GM23248 (cell line): ENCODE measurements around the gene LAMA4. TPM values are rescaled to one million over a fixed set of nuclear protein-coding genes. Genes with fewer than 3 reads are reported as not detected.

Experiments used
- DNase-seq: peaks from one replicate; pipeline ENCODE4 v3.0.0-alpha.2; 2015
- H2AFZ ChIP-seq: fragments of 200-600 bp; sonication (generic); 2 replicates; pipeline ENCODE4 v1.6.1; 2016; ENCODE audit warnings: antibody characterized with exemption
- H3F3A ChIP-seq: fragments of 200-600 bp; sonication (generic); 2 replicates; pipeline ENCODE4 v1.6.1; 2016; ENCODE audit warnings: mild to moderate bottlenecking, antibody characterized with exemption, mixed run types; ENCODE audit not compliant: insufficient read depth
- H3K27ac ChIP-seq: fragments of 200-600 bp; sonication (generic); 2 replicates; pipeline ENCODE4 v1.5.1; 2016; ENCODE audit warnings: mild to moderate bottlenecking
- H3K27me3 ChIP-seq: fragments of 200-600 bp; sonication (generic); replicated peaks from 2 replicates; pipeline ENCODE4 v1.6.1; 2016; ENCODE audit warnings: mild to moderate bottlenecking; ENCODE audit not compliant: insufficient read depth
- H3K36me3 ChIP-seq: fragments of 200-600 bp; sonication (generic); 2 replicates; pipeline ENCODE4 v1.6.1; 2016; ENCODE audit warnings: low read depth, mild to moderate bottlenecking
- H3K4me1 ChIP-seq: fragments of 200-600 bp; sonication (generic); 2 replicates; pipeline ENCODE4 v1.6.1; 2016; ENCODE audit warnings: mild to moderate bottlenecking; ENCODE audit not compliant: insufficient read depth
- H3K4me2 ChIP-seq: fragments of 200-600 bp; sonication (generic); one replicate; pipeline ENCODE4 v1.6.1; 2016; ENCODE audit warnings: mild to moderate bottlenecking; ENCODE audit not compliant: unreplicated experiment
- H3K4me3 ChIP-seq: fragments of 200-600 bp; sonication (generic); 2 replicates; pipeline ENCODE4 v1.5.1; 2016; ENCODE audit warnings: mild to moderate bottlenecking
- H3K79me2 ChIP-seq: fragments of 200-600 bp; sonication (generic); 2 replicates; pipeline ENCODE4 v1.6.1; 2016; ENCODE audit warnings: mild to moderate bottlenecking; ENCODE audit not compliant: insufficient read depth
- H3K9ac ChIP-seq: fragments of 200-600 bp; sonication (generic); 2 replicates; pipeline ENCODE4 v1.6.1; 2016; ENCODE audit warnings: mild to moderate bottlenecking
- H3K9me2 ChIP-seq: fragments of 200-600 bp; sonication (generic); 2 replicates; pipeline ENCODE4 v1.6.1; 2016; ENCODE audit warnings: mixed run types, mild to moderate bottlenecking, moderate library complexity; ENCODE audit not compliant: insufficient read depth
- H3K9me3 ChIP-seq: fragments of 200-600 bp; sonication (generic); one replicate; pipeline ENCODE4 v1.6.1; 2017; ENCODE audit warnings: low read depth
- H4K20me1 ChIP-seq: fragments of 200-600 bp; sonication (generic); 2 replicates; pipeline ENCODE4 v1.6.0; 2016; ENCODE audit not compliant: insufficient read depth
- EZH2 ChIP-seq: fragments of 200-600 bp; sonication (generic); IDR thresholded peaks from 2 replicates; pipeline ENCODE4 v1.6.1; 2018; ENCODE audit warnings: antibody characterized with exemption, mild to moderate bottlenecking; ENCODE audit not compliant: insufficient read depth, poor library complexity, severe bottlenecking
- EZH2phosphoT487 ChIP-seq: fragments of 200-600 bp; sonication (generic); IDR thresholded peaks from 2 replicates; pipeline ENCODE4 v1.6.1; 2018; ENCODE audit warnings: antibody characterized with exemption, moderate library complexity, mild to moderate bottlenecking, low read depth; ENCODE audit not compliant: insufficient read depth
- WGBS, 2 experiments: methylation state at CpG; one replicate each; pipeline ENCODE4 v1.1.6; 2015 to 2017; ENCODE audit warnings: low lambda C conversion rate in 2 of 2, low coverage in 1 of 2; ENCODE audit errors: missing lambda C conversion rate in 2 of 2; 5-methylcytosine and 5-hydroxymethylcytosine counted together
- in situ Hi-C: fragments of 300-500 bp; cut with MboI; formaldehyde crosslinking; loops from 2 replicates; pipeline ENCODE4 v1.15.0; 2020
- polyA plus RNA-seq: library from polyadenylated mRNA; unstranded; fragments of >200 nt; fragmentation: Nextera tagmentation; extraction: Ambion mirVana; gene quantifications from 2 replicates; pipeline ENCODE4 v1.2.1, GENCODE V29; 2016
- total RNA-seq: library from RNA; depleted of rRNA; stranded (reverse); fragments of >200 nt; shearing (Covaris generic); gene quantifications from 2 replicates; pipeline ENCODE4 v1.2.3, GENCODE V29; 2014

Gene LAMA4
- total and polyA plus RNA-seq, 2 experiments from 2014 or later: 331 to 429 TPM

DNA sequence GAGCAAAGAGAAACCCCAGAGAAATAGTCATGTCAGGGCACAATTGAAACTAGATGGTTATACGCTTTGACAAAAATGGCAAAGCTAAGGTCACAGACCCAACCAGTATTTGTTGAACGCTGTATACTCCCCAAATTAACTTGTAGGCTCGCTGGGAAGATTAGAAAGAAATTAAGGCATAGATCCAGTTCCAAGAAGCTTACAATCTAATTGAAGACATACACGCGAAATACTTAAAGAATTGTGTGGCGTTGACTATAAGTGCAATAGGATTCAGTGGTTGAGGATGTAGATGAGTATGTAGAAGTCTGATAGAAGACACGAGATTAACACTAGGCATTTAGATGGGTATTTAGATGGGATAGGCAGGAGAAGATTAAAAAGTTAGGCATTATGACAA lies 166.5 kb downstream of the LAMA4 start:
- peak overlapping the region; percentile 94 for H3K4me2 ChIP-seq
- WGBS, 2 experiments: 1 to 2% methylated on average over 7 of the region's 7 CpGs
- H3K27ac ChIP-seq: peak overlapping the region; percentile 94
- TF ChIP-seq EZH2phosphoT487 (no peak), EZH2 (no peak)
- peak overlapping the region; percentile 90 for H3K4me3 ChIP-seq
- no peaks in the 10 kb centered on the region for H3K27me3 ChIP-seq
- H3K79me2 ChIP-seq: peaks cover 28% of the 10 kb centered on the region
- peak overlapping the region; percentile 94 for H3K9ac ChIP-seq
- H2AFZ ChIP-seq: peak overlapping the region; percentile 91
- H3K36me3 ChIP-seq: peaks cover 18% of the 10 kb centered on the region
- H4K20me1 ChIP-seq: no peaks in the 10 kb centered on the region
- in situ Hi-C loops: no loop called here
- DNase-seq: peak; percentile 54
- H3K9me2 ChIP-seq: no peaks in the 10 kb centered on the region
- H3K4me1 ChIP-seq: peaks cover 9% of the 10 kb centered on the region
- peaks cover 10% of the 10 kb centered on the region; the same call in 1 of the 2 replicates for H3F3A ChIP-seq
- no peaks in the 10 kb centered on the region for H3K9me3 ChIP-seq

DNA sequence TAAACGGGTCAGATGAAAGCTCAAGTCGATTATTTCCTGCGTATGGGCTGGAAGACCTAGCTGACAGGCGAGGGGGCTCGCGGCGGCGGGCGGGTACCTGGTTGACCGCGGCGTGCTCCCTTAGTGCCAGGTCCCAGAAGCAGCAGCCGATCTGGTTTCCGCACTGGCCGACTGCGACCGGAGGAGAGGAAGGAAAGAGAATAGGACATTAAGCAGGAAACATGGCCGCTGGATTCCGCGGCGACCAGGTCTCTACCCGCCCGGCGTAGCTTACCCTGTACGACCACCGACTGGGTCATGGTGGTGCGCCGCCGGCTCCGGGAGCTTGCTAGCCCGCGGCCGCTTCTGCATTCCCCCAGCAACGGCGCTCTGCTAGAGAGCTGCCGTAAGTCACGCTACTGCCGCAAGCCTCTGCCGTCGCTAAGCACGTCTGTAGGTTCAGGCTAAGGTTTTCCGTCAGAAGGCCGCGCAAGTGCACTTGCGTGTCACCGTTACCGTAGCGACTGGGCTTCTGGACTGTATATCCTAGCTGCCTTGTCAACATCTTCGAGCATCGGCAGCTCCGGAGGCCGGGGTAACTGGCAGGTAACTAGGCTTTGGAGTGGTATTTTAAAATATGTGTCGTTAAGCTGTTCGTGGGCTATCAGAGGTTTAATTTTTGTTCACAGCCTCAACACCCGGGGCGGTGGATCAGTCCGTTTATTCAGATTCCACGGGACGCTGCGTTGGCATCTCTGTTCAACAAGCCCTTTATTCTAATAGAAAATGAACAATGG lies 167.0 kb downstream of the LAMA4 start, which contains the start of the genes FAM229B and TUBE1:
Gene FAM229B, plus strand, starts transcription at position 456 of the 776 bp plus-strand sequence. CDS start 11,693 bp downstream, outside the sequence.
Gene TUBE1, minus strand, starts transcription at position 347 of the 776 bp plus-strand sequence. Its CDS starts 48 bp downstream, at position 299.
- Histone ChIP-seq H3F3A (peaks cover 10% of the 10 kb centered on the region; the same call in 1 of the 2 replicates), H4K20me1 (no peaks in the 10 kb centered on the region), H2AFZ (peak within 1 kb of the TSS; percentile 91), H3K9me2 (no peaks in the 10 kb centered on the region), H3K79me2 (peaks cover 28% of the 10 kb centered on the region), H3K9me3 (no peaks in the 10 kb centered on the region), H3K4me1 (peaks cover 9% of the 10 kb centered on the region), H3K36me3 (peaks cover 18% of the 10 kb centered on the region), H3K4me3 (peak within 1 kb of the TSS; percentile 90), H3K4me2 (peak within 1 kb of the TSS; percentile 94), H3K9ac (peak within 1 kb of the TSS; percentile 94), H3K27ac (peak within 1 kb of the TSS; percentile 94), H3K27me3 (no peaks in the 10 kb centered on the region)
- WGBS, 2 experiments: 1% methylated on average over 54 to 56 of the region's 60 CpGs
- DNase-seq: peak; percentile 100
- in situ Hi-C loops: no loop called here
- TF ChIP-seq EZH2phosphoT487 (no peak), EZH2 (no peak)

DNA sequence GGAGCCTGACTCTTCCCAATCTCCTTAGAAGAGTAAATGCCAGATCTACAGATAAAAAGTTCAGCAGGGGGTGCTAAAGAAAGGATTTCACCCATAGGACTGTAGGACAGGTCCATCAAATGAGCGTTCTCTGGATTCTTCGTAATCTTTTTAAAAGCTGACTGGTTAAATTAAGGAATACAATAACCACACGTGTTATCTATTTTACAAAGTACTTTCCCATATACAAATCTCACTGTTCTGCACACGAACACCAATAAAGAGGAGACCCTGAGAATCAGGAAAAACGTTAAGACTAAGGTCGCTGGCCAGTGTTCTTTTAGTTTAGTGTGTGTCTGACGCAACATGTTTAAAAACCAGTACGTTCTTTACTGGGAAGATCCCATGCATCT lies 167.6 kb downstream of the LAMA4 start:
- H3K79me2 ChIP-seq: peaks cover 28% of the 10 kb centered on the region
- H3K4me1 ChIP-seq: peaks cover 9% of the 10 kb centered on the region
- peaks cover 10% of the 10 kb centered on the region; the same call in 1 of the 2 replicates for H3F3A ChIP-seq
- H3K9ac ChIP-seq: peak overlapping the region; percentile 94
- H3K27ac ChIP-seq: peak overlapping the region; percentile 94
- WGBS, 2 experiments: 0 to 2% methylated on average over 8 of the region's 8 CpGs
- peak overlapping the region; percentile 81 for H3K4me2 ChIP-seq
- in situ Hi-C loops: no loop called here
- peaks cover 18% of the 10 kb centered on the region for H3K36me3 ChIP-seq
- H4K20me1 ChIP-seq: no peaks in the 10 kb centered on the region
- DNase-seq: peak; percentile 72
- H3K4me3 ChIP-seq: peak overlapping the region; percentile 90
- H3K9me2 ChIP-seq: no peaks in the 10 kb centered on the region
- H2AFZ ChIP-seq: peak overlapping the region; percentile 91
- no peaks in the 10 kb centered on the region for H3K27me3 ChIP-seq
- H3K9me3 ChIP-seq: no peaks in the 10 kb centered on the region
- TF ChIP-seq EZH2 (no peak), EZH2phosphoT487 (no peak)

DNA sequence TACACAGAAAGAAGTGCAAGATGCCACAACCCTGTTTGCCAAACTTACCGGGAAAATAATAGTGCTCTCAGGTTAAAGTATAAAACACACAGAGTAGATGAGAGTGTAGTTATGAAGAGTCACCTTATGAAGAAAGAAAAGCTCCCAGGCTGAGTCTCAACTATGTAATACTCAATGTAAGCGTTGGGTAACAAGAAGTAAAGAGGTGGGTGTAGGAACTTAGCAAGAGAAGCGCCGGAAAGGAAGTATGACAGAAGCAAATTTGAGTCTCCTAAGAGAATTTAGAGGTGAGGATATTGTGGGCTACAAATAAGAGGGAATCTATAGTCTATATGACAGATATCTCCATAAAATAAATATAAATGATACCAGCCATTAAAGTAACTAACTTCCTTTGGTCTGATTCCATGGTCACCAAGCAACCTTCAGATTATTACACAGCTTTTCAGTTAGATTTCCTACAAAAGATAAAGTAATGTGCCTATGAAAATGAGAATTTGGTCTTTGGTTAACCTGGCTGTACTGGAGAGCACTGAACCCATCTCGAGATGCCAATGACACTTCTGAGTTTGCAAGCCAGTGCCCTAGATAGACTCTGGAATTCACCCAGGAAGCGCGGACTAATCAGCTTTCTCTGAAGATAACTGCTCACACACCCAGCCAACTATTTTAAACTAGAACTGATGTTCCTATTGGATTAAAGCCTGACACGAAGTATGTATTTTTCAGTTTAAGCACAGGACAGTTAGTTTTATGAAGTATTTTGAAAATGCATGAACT lies 168.9 kb downstream of the LAMA4 start:
- no peaks in the 10 kb centered on the region for H3K27me3 ChIP-seq
- H2AFZ ChIP-seq: no peak overlapping the region
- H3F3A ChIP-seq: peaks cover 10% of the 10 kb centered on the region; the same call in 1 of the 2 replicates
- 89 to 91% methylated on average over 8 of the region's 8 CpGs for WGBS, 2 experiments
- peak overlapping the region; percentile 81 for H3K4me2 ChIP-seq
- no peaks in the 10 kb centered on the region for H4K20me1 ChIP-seq
- DNase-seq: no peak
- H3K4me3 ChIP-seq: peak overlapping the region; percentile 90
- H3K79me2 ChIP-seq: peaks cover 28% of the 10 kb centered on the region
- H3K36me3 ChIP-seq: peaks cover 26% of the 10 kb centered on the region
- no peak overlapping the region for H3K27ac ChIP-seq
- H3K4me1 ChIP-seq: peaks cover 9% of the 10 kb centered on the region
- peak overlapping the region; percentile 94 for H3K9ac ChIP-seq
- no peaks in the 10 kb centered on the region for H3K9me3 ChIP-seq
- TF ChIP-seq EZH2 (no peak), EZH2phosphoT487 (no peak)
- in situ Hi-C loops: no loop called here
- H3K9me2 ChIP-seq: no peaks in the 10 kb centered on the region
